Activated CD4-positive, alpha-beta T cell treated with anti-CD3 and anti-CD28 coated beads for 1 hour (primary cell): ENCODE data around the gene ZNF354C.
A peak's percentile ranks its signal among the peaks of the same experiment; 100 is the strongest.
"Not testable (repeated sequence)": the region's sequence is repeated elsewhere in the genome, so short reads cannot be mapped to it uniquely, and the experiment has no call there.

ENCODE experiments used
- DNase-seq: peaks from one replicate; pipeline ENCODE4 v3.0.0-alpha.2; 2020

Gene ZNF354C

GRCh38 chr5:179060116-179061008, at the start of gene ZNF354C:
ZNF354C (plus strand) TSS chr5:179060373; CDS start chr5:179062069, 1,696 bp downstream.
- DNase-seq = peak; percentile 79

GRCh38 chr5:179023528-179024189, 36.5 kb upstream of the ZNF354C start, which contains the start of gene ZNF879:
ZNF879 (plus strand) TSS chr5:179023804; CDS start chr5:179025005, 1,201 bp downstream.
- DNase-seq = peak; percentile 92

- DNase-seq = no peak
Measured at GRCh38 chr5:179033004-179033580, 27.1 kb upstream of the ZNF354C start.

GRCh38 chr5:179044765-179045164, 15.4 kb upstream of the ZNF354C start:
- no peak for DNase-seq

- no peak for DNase-seq
Measured at GRCh38 chr5:179051784-179052183, 8.4 kb upstream of the ZNF354C start.

GRCh38 chr5:179054036-179054785, 6.0 kb upstream of the ZNF354C start:
- no peak for DNase-seq

- DNase-seq = no peak
Measured at GRCh38 chr5:179054876-179055275, 5.3 kb upstream of the ZNF354C start.

- no peak for DNase-seq
Measured at GRCh38 chr5:179055436-179055835, 4.7 kb upstream of the ZNF354C start.

- DNase-seq = no peak
Measured at GRCh38 chr5:179055841-179056240, 4.3 kb upstream of the ZNF354C start.

- no peak for DNase-seq
Measured at GRCh38 chr5:179061025-179061424, 852 bp downstream of the ZNF354C start.

GRCh38 chr5:179065703-179066102, 5.5 kb downstream of the ZNF354C start:
- no peak for DNase-seq

GRCh38 chr5:179079165-179079987, 19.2 kb downstream of the ZNF354C start:
- no peak for DNase-seq

GRCh38 chr5:179080724-179081123, 20.6 kb downstream of the ZNF354C start:
- no peak for DNase-seq

GRCh38 chr5:179089502-179089901, 29.3 kb downstream of the ZNF354C start:
- no peak for DNase-seq

- not testable (repeated sequence) for DNase-seq
Measured at GRCh38 chr5:179101282-179101681, 41.1 kb downstream of the ZNF354C start.

- no peak for DNase-seq
Measured at GRCh38 chr5:179110528-179110927, 50.4 kb downstream of the ZNF354C start.

GRCh38 chr5:179111267-179112207, 51.4 kb downstream of the ZNF354C start:
- no peak for DNase-seq

- no peak for DNase-seq
Measured at GRCh38 chr5:179112469-179113142, 52.4 kb downstream of the ZNF354C start.

GRCh38 chr5:179113143-179113530, 53.0 kb downstream of the ZNF354C start:
- no peak for DNase-seq
